Measurements from ENCODE around the gene TLR7.

The TLR7 gene

GRCh38 chrX:12866451-12867377 lies at the start of gene TLR7:
Gene TLR7 (plus strand): TSS chrX:12867072. CDS start chrX:12867579, 507 bp downstream.
- no peak for DNase-seq (ENCODE audit: low spot score)

- DNase-seq (ENCODE audit: low spot score): no peak
Observed at GRCh38 chrX:12817528-12817927, 49.3 kb upstream of the TLR7 start.

- DNase-seq (ENCODE audit: low spot score): no peak
Observed at GRCh38 chrX:12819222-12819621, 47.6 kb upstream of the TLR7 start.

DNA sequence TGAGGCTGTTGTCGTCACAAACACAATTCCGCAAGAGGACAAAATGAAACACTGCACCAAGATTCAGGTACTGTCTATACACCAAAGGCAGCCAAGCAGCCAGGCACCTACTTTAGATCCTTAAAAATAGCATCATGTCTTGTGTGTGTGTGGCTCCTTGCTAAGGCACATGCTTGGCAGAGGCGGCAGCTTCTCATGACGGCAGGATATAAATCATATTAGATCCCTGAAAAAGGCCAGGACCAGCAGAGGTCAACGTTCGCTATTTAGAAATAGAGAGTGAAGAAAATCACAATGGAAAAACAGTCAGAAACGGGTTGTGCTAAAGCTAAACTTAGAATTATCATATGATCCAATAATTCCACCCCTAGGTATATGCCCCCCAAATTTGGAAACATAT lies 46.1 kb upstream of the TLR7 start:
- no peak for DNase-seq (ENCODE audit: low spot score)

GRCh38 chrX:12824944-12825343 lies 41.9 kb upstream of the TLR7 start:
- peak; percentile 18 for DNase-seq (ENCODE audit: low spot score)

DNA sequence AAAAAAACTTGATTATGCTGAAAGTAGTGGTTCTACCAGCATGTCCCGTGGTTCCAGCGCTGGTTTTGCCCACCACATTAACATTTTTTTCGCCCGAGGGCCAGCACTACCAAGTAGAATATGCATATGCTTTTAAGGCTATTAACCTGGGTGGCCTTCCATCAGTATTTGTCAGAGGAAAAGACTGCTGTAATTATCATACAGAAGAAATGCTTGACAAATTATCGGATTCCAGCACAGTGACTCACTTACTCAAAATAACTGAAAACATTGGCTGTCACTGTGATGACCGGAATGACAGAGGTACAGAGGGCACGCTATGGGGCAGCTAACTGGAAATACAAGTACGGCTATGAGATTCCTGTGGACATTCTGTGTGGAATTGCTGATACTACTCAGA lies 41.1 kb upstream of the TLR7 start:
- DNase-seq (ENCODE audit: low spot score): peak; percentile 73

DNA sequence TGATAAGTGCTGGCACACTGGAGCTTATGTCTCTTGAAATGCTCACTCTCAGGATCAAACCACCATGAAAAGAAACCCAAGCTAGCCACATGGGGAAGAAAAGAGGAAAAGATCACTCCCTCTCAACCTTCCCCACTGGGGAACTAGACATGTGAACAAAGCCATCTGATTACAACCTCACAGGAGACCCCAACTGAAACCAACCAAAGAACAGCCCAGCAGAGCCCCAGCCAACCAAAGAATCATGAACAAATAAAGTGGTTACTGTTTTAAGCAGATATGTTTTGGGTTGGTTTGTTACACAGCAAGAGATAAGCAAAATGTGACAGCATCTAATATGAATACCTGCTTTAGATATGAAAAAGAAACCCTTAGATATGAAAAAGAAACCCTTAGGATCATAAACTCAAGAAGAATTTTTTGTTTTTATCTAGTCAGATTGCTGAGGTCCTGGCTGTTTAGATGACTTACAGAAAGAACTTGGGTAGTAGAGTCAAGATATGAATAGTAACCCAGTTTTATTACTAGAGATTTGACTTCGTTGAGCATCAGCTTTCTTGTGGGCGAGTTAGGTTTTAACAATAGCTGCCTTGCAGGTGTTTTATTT lies 23.7 kb upstream of the TLR7 start:
- DNase-seq (ENCODE audit: low spot score): no peak

GRCh38 chrX:12843668-12844279 lies 23.1 kb upstream of the TLR7 start:
- DNase-seq (ENCODE audit: low spot score): no peak

DNA sequence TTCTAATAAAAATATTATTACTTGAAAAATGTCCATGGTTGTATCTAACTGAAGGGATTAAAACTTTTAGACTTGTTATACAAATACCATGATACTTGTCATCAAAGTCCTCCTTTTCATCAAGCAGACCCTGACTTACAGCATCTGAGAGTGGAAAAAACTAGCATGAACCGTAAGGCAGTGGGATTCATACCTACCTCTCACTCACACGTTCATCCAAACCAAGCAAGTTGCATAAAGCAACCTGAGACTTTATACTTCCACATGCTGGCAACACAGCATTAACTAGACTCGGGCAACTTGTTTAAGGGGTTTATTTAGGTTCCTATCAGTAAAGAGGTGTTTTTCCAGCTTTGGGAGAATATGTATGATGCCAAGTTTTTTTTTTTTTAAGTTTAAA lies 22.6 kb upstream of the TLR7 start:
- no peak for DNase-seq (ENCODE audit: low spot score)

GRCh38 chrX:12865359-12865758 lies 1.5 kb upstream of the TLR7 start:
- DNase-seq (ENCODE audit: low spot score): no peak

DNA sequence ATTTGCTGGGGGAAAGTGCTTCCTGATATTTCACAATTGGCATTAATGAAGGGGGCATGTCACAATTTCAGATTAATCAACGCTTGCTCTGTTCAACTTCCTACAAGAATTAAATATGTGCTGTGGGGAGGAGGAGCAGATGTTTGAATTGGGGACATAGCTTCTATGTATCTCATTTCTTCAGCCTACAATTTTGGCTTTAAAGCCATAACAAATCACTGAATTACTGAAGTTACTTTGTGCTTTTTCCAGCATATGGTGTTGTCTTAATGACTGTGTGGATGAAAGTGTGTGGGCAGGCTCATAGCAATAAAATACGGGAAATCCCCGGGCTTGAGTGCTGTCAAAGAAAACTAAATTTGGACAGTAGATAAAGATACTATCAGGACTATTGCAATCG lies 813 bp downstream of the TLR7 start:
- no peak for DNase-seq (ENCODE audit: low spot score)

GRCh38 chrX:12868747-12869146 lies 1.9 kb downstream of the TLR7 start:
- no peak for DNase-seq (ENCODE audit: low spot score)

DNA sequence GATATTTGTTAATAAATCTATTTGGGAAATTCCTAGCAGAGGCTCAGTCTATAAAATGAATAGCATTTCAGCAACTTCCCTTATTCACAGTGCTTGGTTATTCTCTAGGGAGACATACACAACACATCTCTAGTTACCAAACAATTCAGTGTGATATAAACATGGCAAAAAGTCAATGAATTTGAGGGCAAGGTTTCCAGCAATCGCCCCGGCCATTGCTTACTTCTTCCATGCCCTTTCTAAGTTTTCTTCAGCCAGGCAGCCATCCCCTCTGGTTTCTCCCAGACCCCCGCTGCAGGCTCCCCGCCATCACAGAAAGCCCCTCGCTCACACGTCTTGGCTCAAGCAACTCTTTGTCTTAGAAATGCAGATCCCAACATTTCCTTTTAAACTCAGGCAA lies 4.4 kb downstream of the TLR7 start:
- DNase-seq (ENCODE audit: low spot score): no peak

DNA sequence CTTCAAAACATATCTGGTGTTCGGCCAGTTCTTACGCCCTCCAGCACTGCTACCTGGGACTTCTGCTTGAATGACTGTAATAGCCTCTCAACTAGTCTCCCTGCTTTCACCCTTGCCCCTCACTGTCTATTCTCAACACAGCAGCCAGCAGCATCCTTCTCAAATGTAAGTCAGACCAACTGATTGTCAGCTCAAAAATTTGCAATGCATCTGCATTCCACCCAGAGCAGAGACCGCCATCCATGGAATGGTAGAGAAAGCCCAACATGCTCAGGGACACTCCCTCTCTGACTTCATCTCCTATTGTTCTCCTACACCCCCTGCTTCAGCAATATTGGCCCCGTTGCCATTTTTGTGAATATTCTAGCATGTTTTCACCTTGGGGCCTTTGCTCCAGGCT lies 5.9 kb downstream of the TLR7 start:
- no peak for DNase-seq (ENCODE audit: low spot score)

DNA sequence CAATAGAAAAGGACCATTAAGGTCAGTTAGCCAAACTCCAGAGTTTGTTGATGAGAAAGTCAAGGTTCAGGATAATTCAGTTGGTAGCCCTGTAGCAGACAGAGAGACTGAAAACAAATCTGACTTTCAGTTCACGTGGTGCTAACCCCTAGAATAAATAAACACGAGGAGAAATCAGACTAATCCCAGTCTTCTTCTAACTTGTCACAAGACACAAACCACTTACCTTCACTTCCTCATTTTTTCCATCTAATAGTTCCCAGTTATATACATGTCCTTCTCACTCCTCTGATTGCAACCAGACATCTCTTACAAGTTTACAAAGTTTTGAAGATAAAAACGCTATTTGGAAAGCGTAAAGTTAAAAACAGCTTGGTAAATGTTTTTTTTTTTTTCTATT lies 7.7 kb downstream of the TLR7 start:
- no peak for DNase-seq (ENCODE audit: low spot score)

DNA sequence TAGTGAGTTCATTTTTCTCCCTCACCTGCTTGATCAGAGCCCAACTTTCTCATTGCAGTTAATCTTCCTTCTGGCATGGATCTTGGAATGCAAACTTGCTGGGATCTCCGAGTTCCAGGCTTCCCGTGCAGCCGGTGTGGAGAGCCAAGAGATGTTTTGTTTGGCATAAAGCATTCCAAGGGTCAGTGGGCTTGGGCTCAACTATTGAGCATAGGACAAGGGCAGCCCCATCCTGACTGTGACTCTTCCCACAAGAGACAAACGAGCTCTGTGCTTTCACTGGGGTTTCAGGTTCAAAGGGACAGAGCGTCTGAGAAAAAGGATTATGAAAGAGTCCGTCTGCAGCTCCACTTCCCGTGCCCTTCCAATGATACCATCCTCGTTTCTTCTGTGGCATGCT lies 10.5 kb downstream of the TLR7 start:
- peak; percentile 37 for DNase-seq (ENCODE audit: low spot score)

DNA sequence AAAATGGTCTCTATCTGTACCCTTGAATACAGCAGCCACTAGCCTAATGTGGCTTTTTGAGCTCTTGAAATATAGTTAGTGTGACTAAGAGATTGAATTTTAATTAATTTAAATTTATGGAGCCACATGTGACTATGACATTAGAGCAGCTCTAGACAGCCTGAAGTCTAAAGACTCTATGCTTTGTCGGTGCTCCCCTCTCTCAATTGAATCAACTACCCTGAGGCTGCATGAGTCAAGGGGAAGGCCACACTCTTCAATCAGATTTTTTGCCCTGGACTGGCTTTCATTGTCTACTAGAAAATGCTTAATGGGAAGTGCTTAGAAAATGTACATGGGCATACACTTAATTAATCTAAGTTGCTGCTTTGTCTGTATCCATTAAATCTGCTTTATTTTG lies 11.7 kb downstream of the TLR7 start:
- DNase-seq (ENCODE audit: low spot score): peak; percentile 82

DNA sequence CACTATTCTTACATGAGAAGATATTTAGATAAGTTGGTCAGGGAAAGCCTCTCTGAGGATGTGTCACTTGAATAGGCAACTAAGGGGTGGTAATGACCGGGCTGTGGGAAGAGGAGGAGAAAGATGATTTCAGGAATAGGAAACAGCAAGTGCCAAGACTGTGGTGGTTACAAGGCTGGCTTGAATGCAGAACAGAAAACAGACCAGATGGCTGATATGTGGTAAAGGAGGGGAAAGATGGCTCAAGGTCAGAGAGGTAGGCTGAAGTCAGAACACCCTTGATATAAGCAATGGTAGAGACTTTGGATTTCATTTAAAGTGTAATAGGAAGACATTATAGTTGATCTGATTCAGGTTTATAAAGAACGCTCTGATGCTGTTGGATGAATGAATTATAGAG lies 15.0 kb downstream of the TLR7 start:
- no peak for DNase-seq (ENCODE audit: low spot score)

DNA sequence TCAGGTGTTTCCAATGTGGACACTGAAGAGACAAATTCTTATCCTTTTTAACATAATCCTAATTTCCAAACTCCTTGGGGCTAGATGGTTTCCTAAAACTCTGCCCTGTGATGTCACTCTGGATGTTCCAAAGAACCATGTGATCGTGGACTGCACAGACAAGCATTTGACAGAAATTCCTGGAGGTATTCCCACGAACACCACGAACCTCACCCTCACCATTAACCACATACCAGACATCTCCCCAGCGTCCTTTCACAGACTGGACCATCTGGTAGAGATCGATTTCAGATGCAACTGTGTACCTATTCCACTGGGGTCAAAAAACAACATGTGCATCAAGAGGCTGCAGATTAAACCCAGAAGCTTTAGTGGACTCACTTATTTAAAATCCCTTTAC lies 18.6 kb downstream of the TLR7 start:
- DNase-seq (ENCODE audit: low spot score): no peak

DNA sequence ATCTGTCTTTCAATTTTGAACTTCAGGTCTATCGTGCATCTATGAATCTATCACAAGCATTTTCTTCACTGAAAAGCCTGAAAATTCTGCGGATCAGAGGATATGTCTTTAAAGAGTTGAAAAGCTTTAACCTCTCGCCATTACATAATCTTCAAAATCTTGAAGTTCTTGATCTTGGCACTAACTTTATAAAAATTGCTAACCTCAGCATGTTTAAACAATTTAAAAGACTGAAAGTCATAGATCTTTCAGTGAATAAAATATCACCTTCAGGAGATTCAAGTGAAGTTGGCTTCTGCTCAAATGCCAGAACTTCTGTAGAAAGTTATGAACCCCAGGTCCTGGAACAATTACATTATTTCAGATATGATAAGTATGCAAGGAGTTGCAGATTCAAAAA lies 19.7 kb downstream of the TLR7 start:
- DNase-seq (ENCODE audit: low spot score): no peak

DNA sequence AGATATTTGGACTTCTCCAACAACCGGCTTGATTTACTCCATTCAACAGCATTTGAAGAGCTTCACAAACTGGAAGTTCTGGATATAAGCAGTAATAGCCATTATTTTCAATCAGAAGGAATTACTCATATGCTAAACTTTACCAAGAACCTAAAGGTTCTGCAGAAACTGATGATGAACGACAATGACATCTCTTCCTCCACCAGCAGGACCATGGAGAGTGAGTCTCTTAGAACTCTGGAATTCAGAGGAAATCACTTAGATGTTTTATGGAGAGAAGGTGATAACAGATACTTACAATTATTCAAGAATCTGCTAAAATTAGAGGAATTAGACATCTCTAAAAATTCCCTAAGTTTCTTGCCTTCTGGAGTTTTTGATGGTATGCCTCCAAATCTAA lies 20.3 kb downstream of the TLR7 start:
- no peak for DNase-seq (ENCODE audit: low spot score)

GRCh38 chrX:12887767-12888166 lies 20.9 kb downstream of the TLR7 start:
- no peak for DNase-seq (ENCODE audit: low spot score)

DNA sequence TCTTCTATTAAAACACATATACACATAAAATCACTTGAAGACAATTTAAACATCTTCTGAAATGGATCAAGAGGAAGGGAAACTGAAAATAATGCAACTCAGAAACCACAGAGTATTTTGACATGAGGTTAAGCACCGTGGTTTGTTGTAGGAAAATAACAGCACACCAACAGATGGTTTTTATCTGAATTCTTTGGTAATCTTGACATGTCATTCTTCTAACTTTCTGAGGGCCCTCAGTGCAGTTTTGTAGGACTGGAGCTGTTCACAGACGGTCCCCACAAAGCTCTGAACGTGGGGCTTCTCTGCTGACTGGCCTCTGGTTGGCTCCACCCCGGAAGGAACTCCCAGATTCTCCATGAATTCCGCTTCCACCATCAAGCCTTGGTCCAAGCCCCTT lies 23.6 kb downstream of the TLR7 start:
- DNase-seq (ENCODE audit: low spot score): no peak
